ENCODE measurements around the gene RLIM. TPM values are rescaled to one million over a fixed set of nuclear protein-coding genes. Genes with fewer than 3 reads are reported as not detected.

Gene RLIM
- total and polyA plus RNA-seq, 2 of the 8 experiments (the other 6 are each of a cell fraction or from before 2014, with no cell fraction given), result 6.3 to 34.6 TPM

DNA sequence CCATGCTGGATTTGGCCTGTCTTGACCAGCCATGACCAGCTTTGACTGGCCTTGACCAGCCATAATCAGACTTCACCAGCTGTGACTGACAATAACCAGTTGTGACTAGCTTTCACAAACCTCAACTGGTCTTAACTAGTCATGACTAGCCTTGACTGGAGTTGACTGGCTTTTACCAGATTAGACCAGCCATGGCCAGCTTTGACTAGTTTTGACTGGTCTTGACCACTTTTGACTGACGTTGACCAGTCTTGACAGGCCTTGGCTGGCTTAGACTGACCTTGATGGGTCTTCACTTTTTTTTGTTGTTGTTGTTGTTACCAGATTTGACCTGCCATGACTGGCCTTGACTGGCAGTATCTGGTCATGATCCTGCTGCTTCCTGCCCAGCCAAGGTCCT lies 67.4 kb downstream of the RLIM start:
- no peak overlapping the region for H3K4me2 ChIP-seq (ENCODE audit: insufficient read depth in 1 of 2, low read depth in 2 of 2, low read length in 2 of 2)
- H3K18ac ChIP-seq (ENCODE audit: extremely low read depth, low read length), result no peak overlapping the region
- no peak overlapping the region for H4K8ac ChIP-seq (ENCODE audit: extremely low read depth, insufficient read depth, low read length)
- no peaks in the 10 kb centered on the region for H3K4me1 ChIP-seq (replicated peaks in 1 of 4; ENCODE audit: control insufficient read depth in 3 of 4, insufficient read depth in 4 of 4, low read length in 3 of 4)
- no peaks in the 10 kb centered on the region for H4K20me1 ChIP-seq (replicated peaks in 1 of 2; ENCODE audit: control insufficient read depth in 1 of 2, insufficient read depth in 2 of 2, low read length in 2 of 2)
- no peak overlapping the region for H2AK5ac ChIP-seq (ENCODE audit: low read depth, low read length)
- CTCF ChIA-PET (ENCODE audit: partially characterized antibody), result interaction anchor here (0.9 to 1.9 kb wide), 3 partner anchors 10 to 165 kb away, joined by 3 to 6 read pairs (median 4); no protein-coding TSS in a partner anchor
- H3K9me3 ChIP-seq (ENCODE audit: insufficient read depth in 2 of 2, low read depth in 1 of 2, low read length in 1 of 2), result no peaks in the 10 kb centered on the region
- no peaks in the 10 kb centered on the region for H3K23me2 ChIP-seq (ENCODE audit: low read depth, low read length)
- H3K4ac ChIP-seq (replicated peaks; ENCODE audit: insufficient read length, low read depth, low read length), result no peak overlapping the region
- no peaks in the 10 kb centered on the region for H3K79me2 ChIP-seq (ENCODE audit: control insufficient read depth in 1 of 2, insufficient read depth in 2 of 2, low read length in 2 of 2)
- no peak overlapping the region for H3K27ac ChIP-seq (ENCODE audit: low read depth, low read length)
- FAIRE-seq (no peak), DNase-seq (ENCODE audit: low read depth in 1 of 2, low spot score in 2 of 2) (no peak)
- H4K91ac ChIP-seq (replicated peaks; ENCODE audit: insufficient read length, low read length), result no peak overlapping the region
- H3K23ac ChIP-seq (ENCODE audit: insufficient read length), result no peak overlapping the region
- H2BK120ac ChIP-seq (replicated peaks; ENCODE audit: low read depth, low read length), result no peak overlapping the region
- TF ChIP-seq SIN3A (conservative IDR thresholded peaks at IDR 0.05 in 1 of 2, IDR thresholded peaks at IDR 0.05 in 1 of 2; ENCODE audit: low read depth in 1 of 2, low read length in 2 of 2) (no peak), TAF7 (optimal IDR thresholded peaks at IDR 0.05; ENCODE audit: borderline replicate concordance, low read depth, low read length) (peak; percentile 57)
- H3K4me3 ChIP-seq (ENCODE audit: extremely low read depth in 1 of 4, insufficient read depth in 2 of 4, low read depth in 3 of 4, low read length in 4 of 4), result no peak overlapping the region
- POLR2A ChIA-PET (ENCODE audit: partially characterized antibody), result interaction anchor here (0.9 to 1.6 kb wide), 2 partner anchors 10 to 26 kb away, joined by 3 to 6 read pairs; no protein-coding TSS in a partner anchor
- no peaks in the 10 kb centered on the region for H3K27me3 ChIP-seq (replicated peaks in 1 of 4; ENCODE audit: control insufficient read depth in 3 of 4, extremely low read depth in 1 of 4, insufficient read depth in 3 of 4, low read length in 3 of 4)
- no CpG with 5 or more reads among the region's 1 CpG for WGBS, 2 experiments (ENCODE audit: extremely low coverage in 1 of 2, insufficient coverage in 1 of 2, insufficient read length in 1 of 2, insufficient replicate concordance in 2 of 2, low coverage in 1 of 2, low lambda C conversion rate in 2 of 2, missing lambda C conversion rate in 1 of 2)
- H2BK20ac ChIP-seq (ENCODE audit: low read length), result no peak overlapping the region
- no peak overlapping the region for H2BK5ac ChIP-seq (ENCODE audit: low read depth, low read length)
- 0 out of 2 replicates have a peak overlapping the region, but pooled peaks have one; percentile 60 for H2BK12ac ChIP-seq (ENCODE audit: low read depth, low read length)
- H2AFZ ChIP-seq (ENCODE audit: low read length), result no peak overlapping the region
- no peaks in the 10 kb centered on the region for H3K79me1 ChIP-seq (ENCODE audit: low read depth, low read length)
- H4K5ac ChIP-seq (ENCODE audit: insufficient read length, low read depth, low read length), result no peak overlapping the region
- H3K14ac ChIP-seq (ENCODE audit: insufficient read length), result no peak overlapping the region
- H2BK15ac ChIP-seq (ENCODE audit: low read length), result no peak overlapping the region
- H3K56ac ChIP-seq (replicated peaks; ENCODE audit: insufficient read length, low read depth, low read length), result no peak overlapping the region
- no peak overlapping the region for H3K9ac ChIP-seq (replicated peaks in 1 of 4; ENCODE audit: extremely low read depth in 1 of 4, low read depth in 3 of 4, low read length in 3 of 4)
- H3K36me3 ChIP-seq (ENCODE audit: control insufficient read depth in 2 of 4, insufficient read depth in 4 of 4, low read length in 3 of 4), result no peaks in the 10 kb centered on the region

All from H1 (cell line).